Right atrium auricular region (tissue), 2 donors: ENCODE results near the gene DYNLT3. TPM values are rescaled to one million over a fixed set of nuclear protein-coding genes. Genes with fewer than 3 reads are reported as not detected.

Experiments used
- DNase-seq: peaks from one replicate; pipeline ENCODE4 v3.0.0-alpha.2; 2019; ENCODE audit warnings: low spot score
- H3K27ac ChIP-seq, 2 donors: fragments of 200-600 bp; sonication (generic); 1 replicate in 1 of 2; 2 replicates in 1 of 2; pipeline ENCODE4 v1.5.1; 2016 to 2019
- H3K27me3 ChIP-seq, 2 donors: fragments of 200-600 bp; sonication (generic); one replicate each; pipeline versions ENCODE4 v1.5.1 to v1.6.0; 2017 to 2019
- H3K36me3 ChIP-seq: fragments of 200-600 bp; sonication (generic); one replicate; pipeline ENCODE4 v1.5.1; 2016
- H3K4me1 ChIP-seq, 2 donors: fragments of 200-600 bp; sonication (generic); one replicate each; pipeline versions ENCODE4 v1.5.1 to v1.6.0; 2017 to 2019
- H3K4me3 ChIP-seq, 2 donors: fragments of 200-600 bp; sonication (generic); 1 replicate in 1 of 2; 2 replicates in 1 of 2; pipeline ENCODE4 v1.5.1; 2017 to 2019; ENCODE audit warnings: mild to moderate bottlenecking in 1 of 2, moderate library complexity in 1 of 2
- H3K9me3 ChIP-seq, 2 donors: fragments of 200-600 bp; sonication (generic); one replicate each; pipeline ENCODE4 v1.5.1; 2019
- total RNA-seq, 2 donors: library from RNA; depleted of rRNA; stranded (reverse); fragments of >200 nt; gene quantifications; one replicate each; pipeline ENCODE4 v1.1.0, GENCODE V29; 2016
- TF ChIP-seq, protein P1 (sequence below), 2 donors: fragments of 200-600 bp; sonication (generic); IDR thresholded peaks; one replicate each; pipeline ENCODE4 v1.5.1; 2019; ENCODE audit warnings: antibody characterized with exemption in 2 of 2

The DYNLT3 gene
- total RNA-seq, 2 donors from 2014 or later = 20.9 to 25.9 TPM

GRCh38 chrX:37854748-37855147 lies 7.4 kb upstream of the DYNLT3 start:
- TF ChIP-seq, protein P1, sequence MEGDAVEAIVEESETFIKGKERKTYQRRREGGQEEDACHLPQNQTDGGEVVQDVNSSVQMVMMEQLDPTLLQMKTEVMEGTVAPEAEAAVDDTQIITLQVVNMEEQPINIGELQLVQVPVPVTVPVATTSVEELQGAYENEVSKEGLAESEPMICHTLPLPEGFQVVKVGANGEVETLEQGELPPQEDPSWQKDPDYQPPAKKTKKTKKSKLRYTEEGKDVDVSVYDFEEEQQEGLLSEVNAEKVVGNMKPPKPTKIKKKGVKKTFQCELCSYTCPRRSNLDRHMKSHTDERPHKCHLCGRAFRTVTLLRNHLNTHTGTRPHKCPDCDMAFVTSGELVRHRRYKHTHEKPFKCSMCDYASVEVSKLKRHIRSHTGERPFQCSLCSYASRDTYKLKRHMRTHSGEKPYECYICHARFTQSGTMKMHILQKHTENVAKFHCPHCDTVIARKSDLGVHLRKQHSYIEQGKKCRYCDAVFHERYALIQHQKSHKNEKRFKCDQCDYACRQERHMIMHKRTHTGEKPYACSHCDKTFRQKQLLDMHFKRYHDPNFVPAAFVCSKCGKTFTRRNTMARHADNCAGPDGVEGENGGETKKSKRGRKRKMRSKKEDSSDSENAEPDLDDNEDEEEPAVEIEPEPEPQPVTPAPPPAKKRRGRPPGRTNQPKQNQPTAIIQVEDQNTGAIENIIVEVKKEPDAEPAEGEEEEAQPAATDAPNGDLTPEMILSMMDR (IDR thresholded peaks at IDR 0.05) = no peak
- Histone ChIP-seq H3K4me3 (no peak overlapping the region), H3K9me3 (no peaks in the 10 kb centered on the region), H3K27me3 (no peaks in the 10 kb centered on the region), H3K4me1 (no peaks in the 10 kb centered on the region), H3K36me3 (no peaks in the 10 kb centered on the region), H3K27ac (no peak overlapping the region)
- no peak for DNase-seq

DNA sequence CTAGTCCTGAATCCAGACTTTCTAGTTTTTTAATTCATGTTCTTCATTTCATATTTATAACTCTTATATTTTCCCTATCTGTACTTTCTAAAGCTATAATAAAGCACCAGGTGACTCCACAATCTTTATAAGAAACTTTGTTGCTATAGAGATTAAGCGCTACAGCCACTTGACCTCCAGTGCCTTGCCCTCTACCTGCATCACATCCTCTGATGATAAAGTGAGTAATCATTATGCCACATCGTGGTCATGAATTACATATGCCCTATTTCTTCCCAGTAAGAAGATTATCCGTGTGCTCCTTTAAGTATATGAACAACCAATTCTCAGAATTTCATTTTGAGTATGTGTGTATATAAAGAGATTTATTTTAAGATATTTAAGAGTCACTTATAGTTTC lies 6.8 kb upstream of the DYNLT3 start:
- Histone ChIP-seq H3K4me3 (no peak overlapping the region), H3K4me1 (no peaks in the 10 kb centered on the region), H3K36me3 (no peaks in the 10 kb centered on the region), H3K27me3 (no peaks in the 10 kb centered on the region), H3K27ac (no peak overlapping the region), H3K9me3 (no peaks in the 10 kb centered on the region)
- DNase-seq = no peak
- TF ChIP-seq, protein P1 (IDR thresholded peaks at IDR 0.05) = no peak

DNA sequence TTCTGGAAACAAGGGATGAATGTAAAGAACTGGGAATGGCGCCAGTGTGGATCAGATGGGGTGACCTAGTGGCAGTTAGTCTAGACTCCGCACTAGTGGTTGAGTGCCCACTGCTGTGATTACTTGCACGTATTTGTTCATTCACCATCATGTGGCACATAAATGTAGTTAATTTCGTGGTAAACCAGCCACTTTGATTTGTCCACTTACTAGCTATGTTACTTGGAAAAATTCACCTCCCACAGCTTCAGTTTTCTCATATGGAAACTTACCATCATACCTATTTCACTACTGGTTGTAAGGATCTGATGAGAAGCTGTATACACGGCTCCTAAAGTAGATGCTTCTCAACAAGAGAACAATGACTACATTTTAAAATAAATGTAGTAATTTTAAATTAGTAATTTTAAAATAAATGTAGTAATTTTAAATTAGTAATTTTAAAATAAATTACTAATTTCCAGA lies 394 bp upstream of the DYNLT3 start:
- no peak for DNase-seq
- Histone ChIP-seq H3K27ac (peak overlapping the region; percentile 85 to 89), H3K9me3 (no peaks in the 10 kb centered on the region), H3K4me1 (no peaks in the 10 kb centered on the region), H3K4me3 (peak overlapping the region; percentile 67 to 77), H3K27me3 (no peaks in the 10 kb centered on the region), H3K36me3 (no peaks in the 10 kb centered on the region)
- TF ChIP-seq, protein P1 (IDR thresholded peaks at IDR 0.05) = no peak

- Histone ChIP-seq H3K4me1 (no peaks in the 10 kb centered on the region), H3K36me3 (no peaks in the 10 kb centered on the region), H3K9me3 (no peaks in the 10 kb centered on the region), H3K4me3 (peak overlapping the region; percentile 67 to 77), H3K27ac (peak overlapping the region; percentile 85 to 89), H3K27me3 (no peaks in the 10 kb centered on the region)
- TF ChIP-seq, protein P1 (IDR thresholded peaks at IDR 0.05) = no peak
- DNase-seq = no peak
These were observed 825 bp downstream of the DYNLT3 start for GRCh38 chrX:37846558-37846933.

DNA sequence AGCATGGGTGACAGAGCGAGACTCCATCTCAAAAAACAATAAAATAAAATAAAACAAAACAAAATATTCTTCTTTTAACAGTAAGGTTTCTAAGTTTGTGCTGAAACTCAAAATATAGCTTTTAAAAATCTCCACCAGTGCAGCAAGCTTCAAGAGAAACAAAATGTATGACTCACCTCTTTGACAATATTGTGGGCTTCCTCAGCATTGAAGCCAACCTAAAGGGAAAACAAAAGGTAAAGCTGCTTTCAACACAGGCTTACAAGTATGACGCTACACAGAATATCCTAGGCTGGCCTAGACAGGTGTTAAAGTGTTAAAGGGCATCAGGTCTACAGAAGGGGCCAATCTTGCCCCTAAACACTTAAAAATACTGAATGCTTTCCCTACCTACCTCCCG lies 1.2 kb downstream of the DYNLT3 start:
- DNase-seq = no peak
- TF ChIP-seq, protein P1 (IDR thresholded peaks at IDR 0.05) = no peak
- Histone ChIP-seq H3K27ac (peak overlapping the region; percentile 85 to 89), H3K27me3 (no peaks in the 10 kb centered on the region), H3K9me3 (no peaks in the 10 kb centered on the region), H3K4me1 (no peaks in the 10 kb centered on the region), H3K4me3 (no peak overlapping the region), H3K36me3 (no peaks in the 10 kb centered on the region)

DNA sequence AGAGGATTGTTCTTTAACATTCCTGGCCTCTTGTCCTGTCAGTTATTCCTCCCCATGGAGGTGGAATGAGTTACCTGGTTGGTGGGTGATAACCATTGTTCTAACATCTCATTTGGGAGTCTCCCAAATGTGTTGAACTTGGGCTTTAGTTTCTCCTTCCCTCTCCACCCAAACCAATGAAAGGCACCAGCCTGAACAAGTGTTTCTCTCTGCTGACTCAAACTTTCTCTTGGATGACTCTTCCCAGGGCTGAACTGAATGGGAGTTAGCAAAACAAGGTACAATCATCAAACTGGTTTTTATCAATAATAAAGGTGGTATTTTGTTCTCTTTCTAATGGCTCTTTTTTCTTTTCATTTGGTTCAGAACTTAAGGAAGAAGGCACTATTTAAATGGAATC lies 2.7 kb downstream of the DYNLT3 start:
- Histone ChIP-seq H3K4me1 (no peaks in the 10 kb centered on the region), H3K4me3 (no peak overlapping the region), H3K36me3 (no peaks in the 10 kb centered on the region), H3K27me3 (no peaks in the 10 kb centered on the region), H3K9me3 (no peaks in the 10 kb centered on the region), H3K27ac (no peak overlapping the region)
- TF ChIP-seq, protein P1 (IDR thresholded peaks at IDR 0.05) = no peak
- no peak for DNase-seq
